NCI-H748 (cell line): ENCODE data around the gene RBM42.
"Not testable (repeated sequence)": the region's sequence is repeated elsewhere in the genome, so short reads cannot be mapped to it uniquely, and the experiment has no call there.

Experiments used
- DNase-seq: peaks from one replicate; lab custom pipeline; 2025; ENCODE audit not compliant: unreplicated experiment; lab: John Stamatoyannopoulos, UW

RBM42 gene, protein sequence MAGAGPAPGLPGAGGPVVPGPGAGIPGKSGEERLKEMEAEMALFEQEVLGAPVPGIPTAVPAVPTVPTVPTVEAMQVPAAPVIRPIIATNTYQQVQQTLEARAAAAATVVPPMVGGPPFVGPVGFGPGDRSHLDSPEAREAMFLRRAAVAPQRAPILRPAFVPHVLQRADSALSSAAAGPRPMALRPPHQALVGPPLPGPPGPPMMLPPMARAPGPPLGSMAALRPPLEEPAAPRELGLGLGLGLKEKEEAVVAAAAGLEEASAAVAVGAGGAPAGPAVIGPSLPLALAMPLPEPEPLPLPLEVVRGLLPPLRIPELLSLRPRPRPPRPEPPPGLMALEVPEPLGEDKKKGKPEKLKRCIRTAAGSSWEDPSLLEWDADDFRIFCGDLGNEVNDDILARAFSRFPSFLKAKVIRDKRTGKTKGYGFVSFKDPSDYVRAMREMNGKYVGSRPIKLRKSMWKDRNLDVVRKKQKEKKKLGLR

DNA sequence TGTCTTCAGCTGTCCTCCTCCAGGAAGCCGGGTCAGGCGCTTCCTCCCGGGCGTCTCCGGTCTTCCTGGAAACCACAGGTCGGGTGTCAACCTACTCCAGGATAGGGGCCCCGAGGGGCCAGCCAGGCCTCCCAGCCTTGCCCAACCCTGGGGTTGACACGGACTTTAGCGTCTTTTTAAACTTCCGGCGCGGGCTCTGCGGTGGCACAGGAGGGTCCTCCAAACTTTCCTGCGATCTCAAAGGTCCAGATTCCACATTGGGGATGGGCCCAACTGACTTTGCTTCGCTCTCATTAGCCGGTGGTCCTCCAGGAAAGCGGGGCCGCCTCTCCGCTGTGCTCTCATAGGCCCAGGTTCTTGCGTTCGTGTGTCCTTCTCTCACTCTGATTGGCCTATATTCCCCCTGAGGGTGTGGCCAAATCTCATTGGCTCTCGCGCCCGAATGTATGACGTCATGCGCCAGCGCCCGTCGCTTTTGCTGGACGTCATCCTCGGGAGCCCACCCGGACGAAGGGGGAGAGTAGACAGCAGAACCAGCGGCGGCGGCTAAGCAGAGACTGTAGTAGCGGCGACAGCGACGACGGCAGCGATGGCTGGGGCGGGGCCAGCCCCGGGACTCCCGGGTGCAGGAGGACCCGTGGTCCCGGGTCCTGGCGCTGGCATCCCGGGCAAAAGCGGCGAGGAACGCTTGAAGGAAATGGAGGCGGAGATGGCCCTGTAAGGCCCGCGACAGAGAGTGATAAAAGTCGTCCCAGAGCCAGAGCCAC, at the start of gene RBM42:
TSS of gene RBM42 (plus strand) at position 472 of the 767 bp plus-strand sequence. CDS start at position 590, 118 bp downstream.
- DNase-seq = peak; percentile 99

DNA sequence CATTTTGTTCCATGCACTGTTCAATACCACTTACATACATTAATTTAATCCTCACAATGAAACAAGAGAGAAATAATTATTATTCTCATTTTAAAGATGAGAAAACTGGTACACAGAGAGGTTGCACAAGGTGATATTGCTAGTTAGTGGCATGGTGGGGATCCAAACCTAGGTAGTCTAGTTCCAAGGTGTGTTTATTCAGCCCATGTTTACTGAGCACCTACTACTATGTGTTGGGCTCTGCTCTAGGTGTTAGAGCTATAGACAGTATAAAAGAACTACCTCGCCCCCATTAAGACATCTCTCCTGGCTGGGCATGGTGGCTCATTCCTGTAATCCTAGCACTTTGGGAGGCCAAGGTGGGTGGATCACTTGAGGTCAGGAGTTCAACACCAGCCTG, 46.1 kb upstream of the RBM42 start:
- DNase-seq = no peak

DNA sequence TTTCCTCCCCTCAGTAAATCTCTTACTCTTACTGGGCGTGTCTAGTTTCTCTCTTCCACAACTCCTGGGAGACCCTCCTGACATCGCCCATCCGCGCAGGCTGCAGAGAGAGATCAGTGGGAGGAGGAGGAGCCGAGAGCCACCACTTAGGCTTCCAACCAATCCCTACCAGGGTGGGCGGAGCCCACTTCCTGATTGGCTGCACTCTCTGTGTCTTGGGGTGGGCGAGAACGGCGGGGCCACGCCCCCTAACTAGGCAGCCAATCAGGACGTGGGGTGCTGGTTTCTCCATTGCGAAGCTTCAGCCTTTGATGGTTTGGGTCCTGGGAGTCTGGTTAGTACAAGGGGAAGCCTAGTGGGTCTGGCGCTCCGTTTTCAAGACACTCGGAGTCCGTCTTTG, 43.0 kb upstream of the RBM42 start, which contains the start of gene PMIS2:
TSS of gene PMIS2 (plus strand) at position 326 of the 400 bp plus-strand sequence. CDS start 87 bp downstream, outside the sequence.
- peak; percentile 59 for DNase-seq

DNA sequence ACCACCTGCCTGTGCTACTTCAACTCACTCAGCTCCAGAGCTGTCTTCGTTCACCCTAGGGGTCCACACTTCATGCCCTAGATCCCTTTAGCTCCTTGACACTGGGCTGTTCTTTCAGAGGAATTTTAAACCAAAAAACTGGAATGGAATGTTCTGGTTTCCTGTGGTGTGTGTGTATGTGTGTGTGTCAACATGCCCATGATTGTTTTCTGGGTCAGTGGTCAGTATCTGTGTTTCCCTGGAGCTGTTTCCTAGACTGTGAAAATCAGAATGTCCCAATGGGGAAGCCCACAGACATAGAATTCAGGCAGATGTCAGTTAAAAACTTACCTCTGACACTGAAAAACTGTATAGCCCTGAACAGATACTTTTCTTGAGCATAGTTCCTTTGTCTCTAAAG, 41.5 kb upstream of the RBM42 start:
- DNase-seq = no peak

DNA sequence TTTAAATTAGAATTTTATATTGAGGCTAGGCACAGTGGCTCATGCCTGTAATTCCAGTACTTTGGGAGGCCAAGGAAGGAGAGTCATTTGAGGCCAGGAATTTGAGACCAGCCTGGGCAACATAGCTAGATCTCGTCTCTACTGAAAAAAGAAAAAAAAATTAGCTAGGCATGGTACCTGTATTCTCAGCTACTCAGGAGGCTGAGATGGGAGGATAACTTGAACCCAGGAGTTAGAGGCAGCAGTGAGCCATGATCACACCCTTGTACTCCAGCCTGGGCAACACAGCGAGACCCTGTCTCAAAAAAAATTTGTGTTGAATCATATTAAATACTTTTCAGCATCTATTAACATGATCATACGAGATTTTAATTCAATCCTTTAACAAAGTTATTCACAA, 38.0 kb upstream of the RBM42 start:
- DNase-seq = no peak

DNA sequence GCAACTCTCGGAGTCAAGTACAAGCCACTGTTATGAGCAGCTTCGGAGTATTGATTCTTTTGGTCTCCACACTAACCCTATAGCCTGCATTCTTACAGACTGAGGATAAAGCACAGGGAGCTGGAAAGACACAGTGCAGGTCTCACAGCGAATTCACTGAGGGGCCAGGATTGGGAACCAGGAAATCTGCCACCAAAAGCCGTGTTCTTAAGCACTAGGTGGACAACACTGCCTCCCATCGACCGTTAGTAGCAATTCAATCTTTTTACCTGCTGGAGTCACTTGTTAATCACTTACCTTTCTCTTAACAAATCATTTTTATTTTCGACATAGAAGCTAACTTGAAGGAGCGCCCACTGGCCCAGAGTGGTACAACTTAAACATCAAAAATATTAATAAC, 36.6 kb upstream of the RBM42 start:
- peak; percentile 37 for DNase-seq

DNA sequence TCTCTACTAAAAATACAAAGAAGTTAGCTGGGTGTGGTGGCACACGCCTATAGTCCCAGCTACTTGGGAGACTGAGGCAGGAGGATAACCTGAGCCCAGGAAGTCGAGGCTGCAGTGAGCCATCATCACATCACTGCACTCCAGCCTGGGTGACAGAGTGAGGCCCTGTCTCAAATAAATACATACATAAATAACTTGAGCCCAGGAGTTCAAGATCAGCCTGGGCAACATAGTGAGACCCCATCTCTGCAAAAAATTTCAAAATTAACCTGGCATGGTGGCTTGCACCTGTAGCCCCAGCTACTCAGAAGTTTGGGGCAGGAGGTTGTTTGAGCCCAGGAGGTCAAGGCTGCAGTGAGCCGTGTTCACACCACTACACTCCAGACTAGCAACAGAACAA, 33.8 kb upstream of the RBM42 start:
- DNase-seq = not testable (repeated sequence)

DNA sequence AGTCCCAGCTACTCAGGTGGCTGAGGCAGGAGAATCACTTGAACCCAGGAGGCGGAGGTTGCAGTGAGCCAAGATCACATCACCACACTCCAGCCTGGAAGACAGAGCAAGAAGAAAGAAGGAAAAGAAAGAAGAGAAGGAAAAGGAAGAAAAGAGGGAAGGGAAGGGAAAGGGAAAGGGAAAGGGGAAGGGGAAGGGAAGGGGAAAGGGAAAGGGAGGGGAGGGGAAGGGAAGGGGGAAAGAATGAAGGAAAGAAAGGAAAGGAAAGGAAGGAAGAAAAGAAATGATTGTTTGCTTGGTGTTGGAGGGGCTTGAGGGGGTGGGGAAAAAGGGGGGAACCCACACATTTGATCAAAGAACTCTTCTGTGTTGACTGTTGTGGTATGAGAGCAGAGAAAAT, 32.9 kb upstream of the RBM42 start:
- no peak for DNase-seq

DNA sequence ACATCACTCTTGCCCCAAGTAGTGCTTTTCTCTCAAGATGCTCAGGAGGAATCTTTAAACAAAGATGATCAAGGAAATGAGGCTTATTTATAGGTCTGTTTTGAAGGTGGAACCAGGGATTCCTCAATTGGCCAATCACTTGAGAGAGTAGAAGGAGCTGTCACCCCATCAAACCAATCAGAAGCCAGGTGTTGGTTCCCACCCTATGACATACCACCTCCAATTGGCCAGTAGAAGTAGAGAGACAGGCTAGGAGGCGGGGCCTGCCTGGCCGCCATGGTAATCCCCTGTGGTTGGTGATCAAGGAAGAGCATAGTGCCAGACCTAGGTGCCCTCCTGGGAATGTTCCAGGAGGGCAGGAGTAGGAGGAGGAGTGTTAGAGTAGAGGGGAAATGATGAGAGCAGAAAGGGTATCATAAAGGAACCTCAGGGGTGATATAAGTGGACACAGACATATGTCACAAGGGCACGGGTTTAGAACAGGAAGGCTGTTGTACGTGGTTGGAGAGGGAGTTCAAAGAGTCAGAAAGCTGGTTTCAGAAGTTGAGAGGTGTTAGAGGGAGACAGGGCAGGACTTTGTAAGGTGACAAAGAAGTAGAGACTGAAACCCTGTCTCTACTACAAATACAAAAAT, 32.4 kb upstream of the RBM42 start:
- no peak for DNase-seq

DNA sequence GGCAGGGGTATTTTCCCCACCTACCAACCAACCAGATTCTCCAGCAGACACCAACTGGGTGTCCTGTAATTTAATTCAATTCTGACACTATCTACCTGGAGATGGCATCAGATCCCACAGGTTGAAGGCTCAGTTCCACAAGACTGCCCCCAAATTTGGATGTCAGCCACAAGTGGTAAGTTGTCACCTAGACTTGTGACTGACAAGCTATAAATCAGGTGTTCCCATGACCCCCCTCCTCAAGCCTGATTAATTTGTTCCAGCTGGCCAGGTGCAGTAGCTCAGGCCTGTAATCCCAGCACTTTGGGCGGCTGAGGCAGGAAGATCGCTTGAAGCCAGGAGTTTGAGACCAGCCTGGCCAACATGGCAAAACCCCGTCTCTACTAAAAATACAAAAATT, 26.9 kb upstream of the RBM42 start:
- DNase-seq = no peak

DNA sequence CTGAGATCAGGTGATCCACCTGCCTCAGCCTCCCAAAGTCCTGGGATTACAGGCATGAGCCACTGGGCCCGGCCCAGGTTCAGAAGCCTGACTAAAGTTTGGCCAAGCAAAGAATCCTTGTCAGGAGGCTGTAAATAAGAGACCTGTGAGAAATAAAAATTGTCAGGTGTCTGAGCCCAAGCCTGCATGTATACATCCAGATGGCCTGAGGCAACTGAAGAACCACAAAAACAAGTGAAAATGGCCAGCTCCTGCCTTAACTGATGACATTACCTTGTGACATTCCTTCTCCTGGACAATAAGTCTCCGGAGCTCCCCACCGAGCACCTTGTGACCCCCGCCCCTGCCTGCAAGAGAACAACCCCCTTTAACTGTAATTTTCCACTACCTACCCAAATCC, 24.4 kb upstream of the RBM42 start:
- DNase-seq = not testable (repeated sequence)

DNA sequence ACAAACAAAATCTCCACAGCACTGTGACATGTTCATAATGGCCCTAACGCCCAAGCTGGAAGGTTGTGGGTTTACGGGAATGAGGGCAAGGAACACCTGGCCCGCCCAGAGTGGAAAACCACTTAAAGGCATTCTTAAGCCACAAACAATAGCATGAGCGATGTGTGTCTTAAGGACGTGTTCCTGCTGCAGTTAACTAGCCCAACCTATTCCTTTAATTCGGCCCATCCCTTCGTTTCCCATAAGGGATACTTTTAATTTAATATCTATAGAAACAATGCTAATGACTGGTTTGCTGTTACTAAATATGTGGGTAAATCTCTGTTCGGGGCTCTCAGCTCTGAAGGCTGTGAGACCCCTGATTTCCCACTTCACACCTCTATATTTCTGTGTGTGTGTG, 21.7 kb upstream of the RBM42 start:
- DNase-seq = not testable (repeated sequence)

DNA sequence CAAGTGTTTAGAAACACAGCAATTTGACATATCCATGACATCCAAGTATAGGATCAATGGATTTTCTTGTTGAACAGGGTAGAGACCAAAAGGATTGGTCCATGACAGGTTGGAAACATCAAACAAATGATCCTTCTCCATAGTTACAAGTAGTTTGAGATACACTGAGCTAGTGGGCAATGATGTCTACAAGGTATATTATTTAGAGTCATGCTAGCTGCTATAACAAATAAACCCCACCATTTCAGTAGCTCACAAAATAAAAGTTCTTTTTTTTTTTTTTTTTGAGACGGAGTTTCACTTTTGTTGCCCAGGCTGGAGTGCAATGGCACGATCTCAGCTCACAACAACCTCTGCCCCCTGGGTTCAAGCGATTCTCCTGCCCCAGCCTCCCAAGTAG, 21.2 kb upstream of the RBM42 start:
- no peak for DNase-seq

DNA sequence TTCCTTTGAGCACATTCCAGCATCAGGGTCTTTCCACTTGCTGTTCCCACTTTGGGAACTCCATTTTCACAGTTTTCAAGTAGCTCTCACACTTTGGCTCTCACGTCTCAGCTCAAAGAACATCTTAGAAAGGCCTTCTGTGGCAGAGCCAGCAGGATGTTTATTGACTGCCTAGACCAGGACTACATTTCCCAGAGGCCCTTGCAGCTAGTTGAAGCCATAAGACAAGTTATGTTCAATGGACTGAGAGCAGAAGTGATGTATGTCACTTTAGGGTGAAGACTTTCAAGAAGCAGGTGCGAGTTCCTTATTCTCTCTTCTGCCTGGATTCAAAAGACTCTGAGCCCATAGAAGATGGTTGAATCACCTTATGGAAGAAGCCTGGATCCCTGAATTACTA, 20.6 kb upstream of the RBM42 start:
- DNase-seq = no peak

DNA sequence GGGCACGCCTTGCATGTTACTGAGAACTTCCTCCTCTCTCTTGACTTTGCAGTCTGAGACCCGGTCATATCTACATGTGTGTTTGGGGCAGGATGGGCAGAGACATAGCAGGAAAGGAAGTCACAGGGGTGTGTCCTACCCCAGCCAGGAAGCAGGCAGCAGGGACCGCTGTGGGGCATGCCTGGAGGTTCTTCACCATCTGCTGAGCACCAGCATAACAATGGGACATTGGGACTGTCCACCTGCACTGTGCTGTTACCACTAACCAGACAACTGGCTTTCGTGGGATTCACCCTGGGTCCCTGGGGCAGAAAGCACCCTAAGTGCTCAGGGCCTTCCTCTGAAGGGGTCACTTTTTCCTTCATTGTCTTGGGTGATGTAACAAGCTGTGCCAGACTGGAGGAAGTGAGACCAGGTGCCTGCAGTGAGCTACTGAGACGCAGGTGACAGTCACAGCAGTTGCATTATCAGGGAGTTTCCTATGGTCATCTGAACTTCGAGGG, 18.9 kb upstream of the RBM42 start:
- no peak for DNase-seq

DNA sequence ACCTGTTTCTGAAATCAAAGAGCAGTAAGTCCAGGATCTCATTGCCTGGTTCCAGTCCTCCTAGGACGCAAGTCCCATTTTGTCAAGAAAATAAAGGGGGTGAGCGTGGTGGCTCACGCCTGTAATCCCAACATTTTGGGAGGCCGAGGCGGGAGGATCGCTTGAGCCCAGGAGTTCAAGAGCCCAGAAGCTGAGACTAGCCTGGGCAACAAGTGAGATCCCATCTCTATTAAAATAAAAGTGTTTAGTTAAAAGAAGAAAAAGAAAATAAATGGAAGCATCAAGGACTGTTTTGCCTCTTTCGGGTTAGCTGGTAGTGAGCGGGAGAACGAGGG, 16.6 kb upstream of the RBM42 start:
- DNase-seq = no peak

DNA sequence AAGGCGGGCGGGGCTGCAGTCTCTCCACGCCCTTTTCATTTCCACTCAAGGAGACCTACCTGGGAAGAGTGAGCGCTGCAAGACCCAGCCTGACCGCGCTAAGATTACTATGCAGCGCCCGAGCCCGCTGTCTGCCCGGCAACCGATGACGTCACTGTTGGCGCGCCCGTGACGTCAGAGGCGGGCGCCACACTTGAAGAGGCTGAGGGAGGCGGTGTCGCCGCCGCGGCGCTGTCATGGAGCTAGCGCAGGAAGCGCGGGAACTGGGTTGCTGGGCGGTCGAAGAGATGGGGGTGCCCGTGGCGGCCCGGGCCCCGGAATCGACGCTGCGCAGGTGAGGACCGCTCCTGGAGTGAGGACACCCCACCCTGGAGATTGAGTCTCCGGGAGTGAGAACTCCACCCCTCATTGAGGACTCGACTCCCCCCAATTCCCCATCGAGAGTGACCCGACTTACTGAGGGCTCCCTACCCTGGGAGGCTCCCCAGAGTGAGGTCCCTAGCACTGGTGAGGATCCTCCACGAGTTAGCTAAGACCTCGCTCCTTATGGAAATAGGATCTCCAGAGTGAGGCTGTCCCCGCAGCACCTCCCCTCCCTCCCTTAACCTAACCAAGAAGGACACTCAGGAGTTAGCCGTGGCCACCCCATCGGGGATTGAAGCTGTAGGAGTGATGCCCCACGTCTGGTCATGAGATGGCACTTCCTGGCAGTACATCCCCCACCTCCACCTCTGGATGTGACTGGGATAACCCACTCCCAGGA, 16.1 kb upstream of the RBM42 start, which contains the start of gene HAUS5:
TSS of gene HAUS5 (plus strand) at position 177 of the 763 bp plus-strand sequence. CDS start at position 237, 60 bp downstream.
- DNase-seq = peak; percentile 96

DNA sequence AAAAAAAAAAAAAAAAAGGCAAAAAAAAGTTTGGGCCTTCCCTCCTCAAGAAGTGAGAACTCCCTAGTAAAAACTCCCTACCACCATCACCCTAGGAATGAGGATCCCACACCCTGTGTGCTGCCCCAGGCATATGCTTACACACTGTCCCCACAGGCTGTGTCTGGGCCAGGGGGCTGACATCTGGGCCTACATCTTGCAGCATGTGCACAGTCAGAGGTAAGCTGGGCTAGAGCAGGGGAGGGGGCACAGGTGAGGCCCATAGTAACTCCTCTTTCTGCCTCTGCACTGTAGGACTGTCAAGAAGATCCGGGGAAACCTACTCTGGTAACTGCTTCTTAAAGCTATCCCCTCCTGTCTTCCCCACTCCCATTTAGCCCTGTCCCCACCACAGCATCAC, 15.3 kb upstream of the RBM42 start:
- no peak for DNase-seq

DNA sequence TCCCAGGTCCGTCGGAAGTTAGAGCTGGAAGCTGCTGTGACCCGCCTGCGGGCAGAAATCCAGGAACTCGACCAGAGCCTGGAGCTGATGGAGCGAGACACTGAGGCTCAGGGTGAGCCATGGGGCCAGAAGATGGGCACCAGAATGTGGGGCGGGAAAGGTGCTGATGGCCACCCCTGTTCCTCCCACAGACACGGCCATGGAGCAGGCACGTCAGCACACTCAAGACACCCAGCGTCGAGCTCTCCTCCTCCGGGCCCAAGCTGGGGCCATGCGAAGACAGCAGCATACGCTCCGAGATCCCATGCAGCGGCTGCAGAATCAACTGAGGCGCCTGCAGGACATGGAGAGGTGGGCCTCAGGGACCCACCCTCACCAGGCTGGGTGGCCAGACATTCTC, 13.8 kb upstream of the RBM42 start:
- DNase-seq = no peak

DNA sequence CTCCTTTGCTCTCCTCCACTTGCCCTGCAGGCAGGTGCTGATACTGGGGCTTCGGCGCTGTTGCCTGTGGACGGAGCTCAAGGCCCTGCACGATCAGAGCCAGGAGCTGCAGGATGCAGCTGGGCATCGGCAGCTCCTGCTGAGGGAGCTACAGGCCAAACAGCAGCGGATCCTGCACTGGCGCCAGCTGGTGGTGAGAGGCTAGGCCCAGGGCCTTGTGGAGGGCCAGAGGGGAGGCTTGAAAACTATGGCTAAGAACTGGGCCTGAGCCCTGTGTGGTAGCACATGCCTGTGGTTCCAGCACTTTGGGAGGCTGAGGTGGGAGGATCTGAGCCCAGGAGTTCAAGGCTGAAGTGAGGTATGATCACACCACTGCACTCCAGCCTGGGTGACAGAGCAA, 10.0 kb upstream of the RBM42 start:
- DNase-seq = no peak
